A172 (cell line): ENCODE results near the gene SPATC1L. TPM values are rescaled to one million over a fixed set of nuclear protein-coding genes. Genes with fewer than 3 reads are reported as not detected.

Experiments
- total RNA-seq: library from RNA; depleted of rRNA; stranded (reverse); fragments of >200 nt; shearing (Covaris generic); gene quantifications from 2 replicates; pipeline ENCODE4 v1.2.3, GENCODE V29; 2014; rRNA removed

SPATC1L gene
- total RNA-seq, 1 experiment from 2014 or later = 16.0 TPM

Other genes with a start within 250 kb of the SPATC1L start
- 329 and 393 TPM in 2 replicates for gene COL6A1, start 202.7 kb downstream of the SPATC1L start, total RNA-seq
- 163 and 221 TPM in 2 replicates for gene COL6A2, start 86.3 kb downstream of the SPATC1L start, total RNA-seq
- gene FTCD, start 28.9 kb downstream of the SPATC1L start, total RNA-seq = 0.45 TPM in 1 of 2 replicates, not detected in the other
- gene LSS, start 44.3 kb upstream of the SPATC1L start, total RNA-seq = 76.0 and 95.1 TPM in 2 replicates
- 57.6 and 61.7 TPM in 2 replicates for gene MCM3AP, start 101.2 kb upstream of the SPATC1L start, total RNA-seq
- 13.7 and 25.5 TPM in 2 replicates for gene YBEY, start 101.9 kb upstream of the SPATC1L start, total RNA-seq
- 7.8 and 8.9 TPM in 2 replicates for gene C21orf58, start 139.4 kb upstream of the SPATC1L start, total RNA-seq
- 20.1 and 20.5 TPM in 2 replicates for gene PCNT, start 139.7 kb upstream of the SPATC1L start, total RNA-seq